Right forelimb (tissue), 1 donor: Measurements from ENCODE around the gene TBC1D22A.
A peak's percentile ranks its signal among the peaks of the same experiment; 100 is the strongest.

Source experiments
- DNase-seq: peaks from one replicate; pipeline ENCODE4 v3.0.0-alpha.2; 2018

The TBC1D22A gene

DNA sequence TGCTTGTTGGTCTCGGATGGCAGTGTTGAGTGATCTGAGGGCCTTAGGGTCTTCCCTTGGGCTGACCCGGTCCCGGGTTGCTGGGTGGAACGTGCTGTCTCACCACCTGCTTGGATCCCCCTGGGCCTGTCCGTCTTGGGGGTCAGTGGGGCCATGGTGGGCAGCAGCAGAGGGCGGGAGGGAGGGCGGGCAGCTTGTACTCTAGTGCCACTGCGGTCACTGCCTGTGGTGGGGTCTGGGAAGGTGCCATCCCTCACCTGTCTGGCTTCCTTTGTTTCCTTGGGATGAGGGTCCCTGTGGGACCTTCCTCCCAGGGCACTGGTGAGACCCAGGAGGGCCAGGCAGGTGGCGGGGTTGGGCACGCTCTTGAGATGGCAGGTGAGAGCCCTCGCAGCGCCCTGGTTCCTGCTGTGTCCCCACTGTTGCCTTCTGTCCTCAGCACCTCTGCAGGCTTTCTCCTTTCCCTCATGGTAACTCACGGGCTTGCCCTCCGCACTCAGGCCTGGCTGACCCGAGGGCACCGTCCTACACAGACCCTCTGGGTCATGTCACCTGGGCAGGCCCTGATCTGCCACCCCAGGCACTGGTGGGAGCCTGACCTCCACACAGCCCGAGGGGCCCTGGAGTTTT lies 34.2 kb downstream of the TBC1D22A start:
- no peak for DNase-seq

DNA sequence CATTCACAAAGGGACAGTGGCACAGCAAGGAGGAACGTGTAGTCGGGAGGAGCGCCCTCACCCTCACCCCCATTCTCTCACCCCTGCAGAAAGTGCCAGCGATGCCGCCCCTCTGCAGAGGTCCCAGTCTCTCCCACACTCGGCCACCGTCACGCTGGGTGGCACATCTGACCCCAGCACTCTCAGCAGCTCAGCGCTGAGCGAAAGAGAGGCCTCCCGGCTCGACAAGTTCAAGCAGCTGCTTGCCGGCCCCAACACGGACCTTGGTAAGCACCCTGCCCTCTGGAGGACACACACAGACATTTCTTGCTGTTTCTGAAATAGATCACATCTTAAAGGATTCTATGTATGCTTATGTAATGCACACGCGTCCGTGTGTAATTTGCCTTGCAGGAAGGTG lies 34.9 kb downstream of the TBC1D22A start:
- no peak for DNase-seq

DNA sequence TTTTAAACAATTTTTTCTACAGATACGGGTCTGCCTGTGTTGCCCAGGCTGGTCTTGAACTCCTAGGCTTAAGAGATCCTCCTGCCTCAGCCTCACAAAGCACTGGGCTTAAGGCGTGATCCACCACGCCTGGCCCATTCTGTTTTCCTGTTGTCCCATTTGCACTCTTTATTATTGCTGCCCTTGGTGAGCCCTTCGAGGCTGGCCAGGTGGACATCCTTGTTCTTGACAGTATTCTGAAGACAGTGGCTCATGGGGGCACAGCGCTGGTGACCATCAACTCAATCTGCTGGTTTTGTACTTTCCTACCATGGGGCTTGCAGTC lies 35.6 kb downstream of the TBC1D22A start:
- DNase-seq = no peak

DNA sequence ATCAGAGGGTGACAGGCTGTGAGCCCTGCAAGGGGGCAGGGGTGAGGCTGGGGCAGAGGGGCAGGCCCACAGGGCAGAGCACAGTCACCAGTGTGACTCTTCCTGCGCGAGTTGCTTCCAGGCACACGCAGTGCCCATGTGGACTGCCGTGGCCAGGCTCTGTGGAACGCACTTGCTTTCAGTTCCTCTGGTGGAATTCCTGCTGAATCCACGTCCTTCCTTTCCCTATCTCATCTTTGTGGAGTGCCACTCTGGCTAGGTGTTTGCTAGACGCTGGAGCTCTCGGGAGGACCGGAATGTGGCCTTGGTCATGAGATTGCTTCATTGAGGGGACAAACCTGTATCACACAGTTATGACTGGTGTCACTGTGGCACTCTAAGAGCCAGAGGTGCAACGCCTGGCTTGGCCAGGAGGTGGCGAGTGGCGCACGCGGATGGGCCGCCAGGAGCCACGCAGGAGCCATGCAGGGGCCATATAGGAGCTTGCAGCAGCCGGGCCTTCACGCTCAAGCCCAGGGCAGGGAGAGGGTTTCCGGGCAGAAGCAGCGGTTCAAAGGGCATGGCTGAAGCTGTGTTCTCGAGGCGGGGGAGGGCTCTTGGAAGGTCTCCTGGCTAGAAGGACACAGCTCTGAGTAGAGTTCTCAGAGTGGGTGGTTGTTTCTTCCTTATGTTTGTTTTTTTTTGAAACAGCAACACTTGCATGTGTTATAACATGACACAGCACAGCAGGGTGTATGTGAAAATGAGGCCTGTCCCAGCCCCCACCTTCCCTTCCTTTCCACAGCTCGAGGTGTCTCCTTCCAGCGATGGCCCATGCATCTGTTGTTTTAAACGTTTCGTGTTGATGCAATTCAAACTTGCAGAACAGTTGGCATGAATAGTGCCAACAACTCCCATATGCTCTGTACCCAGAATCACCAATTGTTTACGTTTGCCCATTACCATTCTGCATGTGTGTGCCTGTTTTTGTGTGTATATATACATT lies 36.2 kb downstream of the TBC1D22A start:
- DNase-seq = peak; percentile 90

DNA sequence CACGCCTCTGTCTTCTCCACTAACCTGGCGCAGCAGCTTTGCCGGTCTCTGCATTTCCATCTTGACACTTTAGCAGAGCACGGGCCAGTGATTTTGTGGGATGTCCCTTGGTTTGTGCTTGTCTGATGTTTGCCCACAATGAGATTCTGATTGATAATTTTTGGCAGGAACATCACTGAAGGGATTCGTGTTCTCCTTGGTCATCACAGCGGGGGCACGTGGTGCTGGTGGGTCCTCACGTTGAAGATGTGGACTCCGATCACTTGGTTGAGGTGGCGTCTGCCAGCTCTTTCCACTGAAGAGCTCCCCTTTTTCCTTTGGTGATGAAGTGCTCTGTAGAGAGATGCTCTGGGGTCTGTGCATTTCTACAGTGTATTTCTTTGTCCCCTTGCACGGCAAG lies 37.2 kb downstream of the TBC1D22A start:
- no peak for DNase-seq

DNA sequence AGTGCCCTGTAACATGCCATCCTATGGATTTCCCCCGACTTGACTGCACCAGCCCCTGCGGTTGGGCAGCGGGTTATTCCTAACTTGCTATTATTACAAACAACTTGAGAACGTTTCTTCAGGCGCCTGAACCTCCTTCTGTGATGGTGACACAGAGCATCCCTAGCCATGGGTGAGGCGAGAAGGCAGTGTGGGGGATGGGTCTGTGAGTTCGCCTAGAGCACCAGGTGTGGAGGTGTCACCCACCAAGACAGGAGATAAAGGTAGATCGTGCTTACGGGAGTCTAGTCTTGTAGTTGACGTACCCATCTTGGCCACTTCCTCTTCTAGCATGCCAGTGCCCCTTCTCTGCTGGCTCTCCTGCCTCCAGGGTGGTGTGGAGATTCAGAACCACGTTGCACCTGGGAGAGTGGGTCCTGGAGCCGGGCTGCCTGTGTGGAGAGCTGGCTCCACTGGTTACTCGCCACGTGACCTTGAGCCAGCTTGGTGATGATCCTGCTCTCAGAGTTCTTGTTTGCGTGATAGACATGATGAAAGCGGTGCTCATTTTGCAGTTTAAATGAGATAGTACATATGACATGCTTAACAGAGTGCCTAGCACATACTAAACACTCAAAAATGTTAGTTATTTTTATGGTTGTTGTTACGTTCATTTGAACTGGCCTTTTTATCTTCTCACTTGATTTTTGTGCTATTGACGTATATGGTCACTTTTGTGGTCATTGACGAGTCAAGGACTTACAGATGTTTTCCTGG lies 37.8 kb downstream of the TBC1D22A start:
- no peak for DNase-seq

DNA sequence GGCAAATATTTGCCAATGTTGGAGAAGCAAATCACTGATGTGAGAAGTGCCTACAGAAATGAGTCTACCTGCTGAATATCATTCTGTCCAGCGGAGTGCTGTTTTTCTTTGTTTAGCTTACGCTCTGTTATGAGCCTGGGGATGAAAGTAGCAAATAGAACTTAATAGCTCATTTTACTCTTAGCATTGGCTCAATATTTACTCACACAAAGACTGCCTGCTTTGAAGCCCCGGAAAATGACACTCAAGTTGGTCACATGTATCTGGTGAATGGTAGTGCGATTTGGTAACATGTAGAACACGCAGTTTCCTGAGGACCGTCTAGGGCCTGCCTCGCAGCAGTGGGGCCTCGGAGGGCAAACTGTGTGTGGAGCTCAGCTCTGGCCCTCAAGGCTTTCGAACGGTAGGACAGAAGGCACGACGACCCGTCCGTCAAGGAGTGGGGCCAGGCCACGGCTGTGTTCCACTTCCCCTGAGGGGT lies 38.9 kb downstream of the TBC1D22A start:
- DNase-seq = no peak

DNA sequence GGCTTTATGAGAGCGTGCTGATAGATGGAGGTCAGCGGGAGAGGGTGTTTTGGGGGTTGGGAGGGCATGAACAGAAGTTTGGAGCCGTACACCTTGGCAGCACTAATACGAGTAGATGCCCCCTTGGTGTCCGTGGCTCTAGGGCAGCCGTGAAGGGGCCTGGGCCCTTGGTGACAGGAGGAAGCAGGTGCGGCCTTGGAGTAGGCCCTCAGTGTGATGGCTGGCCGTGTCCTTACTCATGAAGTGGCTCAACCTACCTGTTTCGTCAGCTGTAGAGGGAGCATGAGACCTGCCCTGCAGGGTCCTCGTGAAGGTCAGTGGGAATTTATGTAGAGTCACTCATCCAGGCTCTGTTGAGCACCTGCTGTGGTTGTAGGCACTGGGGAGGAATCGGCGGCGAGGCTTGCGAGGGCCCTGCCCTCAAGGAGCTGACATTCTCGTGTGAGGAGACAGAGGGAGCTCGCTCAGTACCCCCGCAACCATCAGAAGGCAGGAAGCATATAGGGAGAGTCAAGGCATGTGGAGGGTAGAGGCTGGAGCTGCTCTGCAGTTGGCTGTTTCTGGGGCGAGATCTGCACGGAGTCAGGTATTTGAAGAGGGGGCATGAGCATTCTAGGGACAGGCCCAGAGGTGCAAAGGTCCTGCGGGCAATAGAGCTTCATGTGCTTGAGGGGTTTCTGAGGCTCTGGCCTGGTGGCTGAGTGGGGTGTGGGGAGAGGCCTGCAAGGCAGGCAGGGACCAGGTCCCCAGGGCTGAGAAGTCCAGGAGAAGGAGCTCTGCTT lies 39.6 kb downstream of the TBC1D22A start:
- no peak for DNase-seq

DNA sequence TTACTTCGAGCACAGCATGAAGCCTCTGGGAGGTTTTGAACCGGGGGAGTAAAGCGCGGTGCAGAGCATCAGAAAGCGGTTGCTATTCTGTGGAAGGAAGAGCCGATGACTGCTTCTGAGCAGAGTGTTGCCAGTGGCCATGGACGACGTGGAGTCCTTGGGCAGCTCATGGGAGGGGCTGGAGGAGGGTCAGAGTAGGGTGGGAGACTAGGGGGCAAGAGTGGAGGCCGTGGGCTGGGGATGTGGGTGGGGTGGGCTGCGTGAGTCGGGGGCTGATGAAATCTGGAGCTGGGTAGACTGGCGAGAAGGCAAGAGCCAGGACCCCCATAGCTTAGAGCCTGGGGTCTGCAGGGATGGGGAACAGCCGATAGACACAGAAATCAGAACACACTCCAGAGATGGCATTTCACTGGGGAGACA lies 40.2 kb downstream of the TBC1D22A start:
- no peak for DNase-seq

DNA sequence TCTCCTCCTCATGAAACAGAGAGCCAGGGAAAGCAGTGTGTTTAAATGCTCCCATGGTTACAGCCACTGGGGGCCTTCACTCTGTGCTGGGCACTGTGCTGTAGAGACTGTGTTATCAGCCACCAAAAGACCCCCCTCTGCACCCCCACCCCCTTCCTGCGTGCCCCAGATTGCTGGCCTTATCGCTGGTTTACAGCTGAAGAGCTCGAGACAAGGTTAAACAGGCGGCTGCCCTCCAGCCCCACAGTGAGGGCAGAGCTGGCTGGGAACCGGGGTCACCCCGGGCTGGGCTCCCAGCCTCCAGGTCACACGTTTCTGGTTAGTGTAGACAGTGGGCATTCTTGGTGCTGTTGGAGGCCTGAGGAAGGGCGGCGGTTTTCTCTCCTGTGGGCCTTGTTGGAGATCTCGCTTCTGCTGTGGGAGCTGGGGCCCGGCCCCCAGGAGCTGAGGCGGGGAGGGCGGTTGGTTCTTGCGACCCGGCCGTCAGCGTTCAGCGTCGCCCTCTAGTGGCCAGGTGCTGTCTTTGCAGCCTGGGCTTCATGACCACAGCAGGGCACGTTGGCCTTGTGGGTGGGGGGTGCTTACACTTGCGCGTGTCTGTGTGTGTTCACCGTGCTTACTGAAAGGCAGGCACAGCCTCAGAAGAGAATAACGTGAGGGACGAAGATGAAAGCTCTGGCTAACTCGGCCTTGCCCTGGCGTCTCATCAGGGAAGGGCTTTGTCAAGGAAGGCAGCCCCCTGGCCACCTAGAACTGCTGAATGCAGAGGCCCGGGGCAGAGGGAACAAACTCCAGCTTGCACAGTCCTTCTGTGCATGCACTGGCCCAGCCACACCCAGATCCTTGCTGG lies 40.8 kb downstream of the TBC1D22A start:
- no peak for DNase-seq

DNA sequence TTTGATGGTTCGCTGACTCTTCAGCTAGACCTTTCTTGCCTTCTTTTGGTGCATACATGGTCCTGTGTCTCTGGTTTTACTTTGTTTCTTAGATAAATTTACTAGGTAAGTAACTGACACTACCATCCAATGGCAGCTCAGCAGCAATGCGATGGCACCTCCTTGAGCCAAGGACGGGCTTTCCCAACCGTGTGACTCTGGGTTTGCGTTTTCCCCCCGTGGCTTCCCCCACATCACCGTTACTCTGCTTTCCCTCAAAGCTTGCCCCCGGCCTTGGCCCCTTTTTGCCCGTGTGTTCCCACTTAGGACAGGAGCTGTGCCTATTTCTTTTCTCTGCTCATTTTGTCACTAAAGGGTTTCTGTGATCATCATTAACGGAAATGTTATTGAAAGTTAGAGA lies 41.5 kb downstream of the TBC1D22A start:
- no peak for DNase-seq

DNA sequence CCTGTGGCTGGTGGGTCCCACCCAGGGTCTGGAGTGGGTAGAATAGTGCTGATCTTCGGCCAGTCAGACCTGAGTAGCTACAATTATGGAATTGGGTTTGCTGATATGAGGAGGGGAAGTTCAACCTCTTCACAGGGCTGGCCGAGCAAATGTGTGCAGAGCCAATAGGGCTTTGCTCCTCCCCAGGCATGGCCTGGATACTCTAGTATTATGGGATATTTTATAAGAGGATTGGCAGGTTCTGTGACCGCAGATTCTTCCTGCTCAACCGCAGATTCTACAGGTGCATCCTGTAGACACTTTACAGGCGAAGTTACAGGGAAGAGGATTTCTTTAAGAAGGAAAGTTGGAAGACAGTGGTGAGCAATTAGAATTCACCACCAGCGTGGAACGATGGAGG lies 44.3 kb downstream of the TBC1D22A start:
- DNase-seq = no peak

DNA sequence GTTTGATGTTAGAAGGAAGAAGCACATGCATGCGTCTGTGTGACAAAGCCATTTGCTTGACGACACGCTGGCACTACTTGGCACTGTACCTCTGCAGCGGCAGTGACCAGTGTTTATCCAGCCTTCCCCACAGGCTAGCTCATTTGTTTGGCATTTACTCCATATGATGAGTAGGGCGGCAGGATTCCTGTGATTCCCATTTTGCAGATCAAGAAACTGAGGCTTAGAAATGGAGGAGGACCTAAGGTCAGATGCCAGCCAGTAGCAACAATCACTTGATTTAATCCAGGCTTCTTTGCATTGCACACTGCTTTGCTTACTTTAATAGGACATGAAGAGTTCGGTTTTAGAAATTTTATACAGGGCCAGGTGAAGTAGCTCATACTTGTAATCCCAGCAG lies 45.0 kb downstream of the TBC1D22A start:
- no peak for DNase-seq

DNA sequence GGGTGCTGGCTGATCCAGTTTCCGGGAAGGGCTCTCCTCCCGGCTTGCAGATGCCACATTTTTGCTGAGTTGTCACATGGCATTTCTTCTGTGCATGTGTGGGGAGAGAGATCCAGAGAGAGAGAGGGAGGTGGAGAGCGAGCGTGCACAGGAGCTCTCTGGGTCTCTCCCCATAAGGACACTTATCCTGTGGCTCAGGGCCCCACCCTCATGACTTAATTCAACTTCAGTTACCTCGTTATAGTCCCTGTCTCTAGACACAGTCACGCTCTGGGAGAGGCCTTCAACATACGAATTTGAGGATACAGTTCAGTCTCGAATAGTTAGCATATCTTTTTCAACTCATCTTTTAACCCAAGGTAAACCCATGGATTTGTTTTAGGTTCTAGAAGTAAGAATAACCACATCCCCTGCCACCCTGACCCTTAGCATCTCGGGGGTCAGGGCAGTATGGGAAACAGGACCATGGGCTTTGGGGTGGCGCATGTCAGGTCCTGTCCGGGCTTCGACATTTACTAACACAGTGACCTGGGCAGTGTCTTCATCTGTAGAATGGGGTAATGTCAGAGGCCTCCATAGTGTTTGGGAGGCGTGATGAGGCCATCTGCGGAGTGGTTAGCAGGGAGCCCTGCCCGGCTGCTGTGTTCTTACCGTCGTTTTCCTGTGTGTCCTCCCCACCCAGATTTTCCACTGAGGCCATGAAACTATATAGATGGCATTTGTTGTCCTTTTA lies 46.9 kb downstream of the TBC1D22A start:
- peak; percentile 2 for DNase-seq

DNA sequence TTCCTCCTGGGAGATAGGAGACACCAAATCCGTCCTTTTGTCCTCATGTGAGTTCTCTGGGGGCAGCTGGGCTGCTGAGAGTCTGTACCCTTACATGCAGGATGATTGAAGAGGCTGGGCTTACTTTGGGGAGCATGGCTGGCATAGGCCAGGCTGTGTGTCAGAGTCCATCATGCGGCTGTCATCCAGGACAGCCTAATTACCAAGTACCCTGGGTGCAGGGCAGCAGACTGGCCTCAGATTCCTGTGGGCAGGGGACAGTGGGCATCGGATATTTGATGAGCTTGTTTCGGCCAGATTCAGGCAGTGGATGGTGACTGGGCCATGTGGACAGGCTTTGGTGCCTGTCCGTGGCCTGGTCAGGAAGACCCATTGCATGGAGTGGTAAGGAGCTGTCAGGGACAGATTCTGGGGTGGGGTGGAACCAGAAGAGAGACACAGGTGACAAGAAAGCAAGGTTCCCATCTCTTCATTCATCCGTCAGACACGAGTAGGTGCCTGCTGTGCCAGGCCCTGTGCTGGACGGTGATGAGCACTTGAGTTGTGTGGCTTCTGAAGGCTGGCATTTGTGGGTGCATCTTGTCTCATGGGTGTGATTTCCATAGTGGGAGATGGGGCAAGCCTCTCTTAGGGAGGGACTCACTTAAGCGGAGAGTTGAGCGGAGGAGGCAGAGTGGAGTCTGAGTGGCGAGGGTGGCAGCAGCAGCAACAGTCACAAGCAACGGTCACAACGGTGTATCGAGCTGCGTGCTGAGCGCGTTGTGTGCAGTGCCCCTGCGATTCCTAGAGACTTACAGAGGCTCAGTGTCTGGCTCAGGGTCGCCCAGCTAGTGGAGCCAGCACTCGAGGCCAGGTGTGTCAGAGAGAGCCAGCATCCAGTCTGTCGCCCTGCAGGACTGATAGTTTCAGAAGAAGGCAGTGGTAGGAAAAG lies 48.7 kb downstream of the TBC1D22A start:
- DNase-seq = peak; percentile 11

DNA sequence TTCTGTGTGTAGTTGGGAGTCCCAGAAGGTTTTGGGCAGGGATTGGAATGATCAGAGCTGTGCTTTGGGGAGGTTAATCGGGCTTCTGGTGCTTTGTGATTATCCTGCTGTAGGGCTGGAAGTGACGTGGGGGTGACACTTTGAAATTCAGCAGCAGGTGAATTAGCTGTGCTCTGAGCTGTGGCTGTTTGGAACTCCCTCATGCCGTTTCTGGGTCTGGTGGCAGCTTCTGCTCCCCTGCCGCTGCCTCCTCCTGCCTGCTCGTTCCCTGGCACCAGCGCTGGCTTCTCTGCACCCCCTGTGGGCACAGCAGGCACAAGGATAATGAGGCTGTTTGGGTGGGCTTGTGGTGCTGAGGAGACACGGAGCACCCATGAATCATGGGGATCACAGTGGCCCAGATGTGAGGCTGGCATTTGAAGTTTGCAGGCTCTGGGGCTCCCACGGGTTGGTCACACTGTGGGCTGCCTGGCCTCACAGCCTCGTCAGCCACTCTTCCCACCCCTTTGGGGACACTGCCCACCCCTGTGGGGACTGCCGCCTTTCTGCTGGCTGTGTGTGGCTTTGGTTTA lies 49.7 kb downstream of the TBC1D22A start:
- peak; percentile 7 for DNase-seq

DNA sequence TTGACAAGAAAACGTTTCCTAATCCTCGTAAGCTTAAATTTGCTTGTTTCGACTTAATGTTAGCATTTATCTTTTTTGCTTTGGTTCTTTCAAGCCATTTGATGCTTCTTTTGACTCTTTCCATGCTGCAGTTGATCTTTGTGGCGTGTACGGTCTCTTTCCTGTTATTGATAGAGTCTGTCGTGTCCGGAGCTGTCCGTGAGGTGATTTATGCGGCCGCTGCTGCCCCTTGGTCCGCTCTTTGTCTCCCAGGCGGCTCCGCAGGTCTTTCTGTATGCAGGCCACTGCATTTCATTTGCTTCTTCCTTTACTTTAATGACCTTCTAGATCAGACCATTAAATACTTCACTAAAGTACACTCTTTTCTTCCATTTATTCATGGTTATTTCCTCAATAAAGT lies 50.3 kb downstream of the TBC1D22A start:
- DNase-seq = peak; percentile 9

DNA sequence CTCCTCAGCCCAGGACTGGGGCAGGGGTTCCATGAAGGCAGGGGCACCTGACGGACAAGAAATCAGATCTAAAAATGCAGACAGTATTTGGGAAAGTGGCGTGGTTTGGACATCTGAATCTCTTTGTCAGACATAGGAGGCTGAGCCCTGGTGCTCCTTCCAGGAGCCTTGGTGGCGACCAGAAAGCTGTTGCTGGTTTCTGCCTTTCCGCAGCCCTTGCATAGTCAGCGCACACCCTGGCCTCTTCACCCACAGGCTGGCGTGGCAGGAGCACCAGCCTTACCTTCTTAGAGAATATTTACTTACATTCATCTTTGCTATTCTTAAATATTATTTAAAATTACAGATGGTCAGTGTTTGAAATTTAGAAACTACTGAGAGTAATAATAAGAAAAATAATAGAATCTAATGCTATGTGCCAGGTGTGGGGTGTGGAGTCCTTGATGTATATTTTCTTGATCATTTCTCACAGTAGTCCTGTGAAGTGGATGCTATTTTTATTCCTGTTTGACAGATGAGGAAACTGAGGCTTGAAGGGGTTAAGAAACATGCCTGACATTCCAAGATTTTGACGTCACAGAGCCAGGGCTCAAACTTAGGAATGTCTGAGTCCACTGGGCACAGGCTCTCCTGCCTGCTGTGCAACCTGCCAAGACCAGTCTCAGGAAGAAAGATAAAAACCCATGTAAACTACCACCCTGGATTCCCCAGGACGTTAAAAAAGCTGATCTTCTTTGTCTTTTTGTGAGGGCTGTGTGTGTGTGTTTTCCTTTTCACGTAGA lies 51.6 kb downstream of the TBC1D22A start:
- peak; percentile 20 for DNase-seq

DNA sequence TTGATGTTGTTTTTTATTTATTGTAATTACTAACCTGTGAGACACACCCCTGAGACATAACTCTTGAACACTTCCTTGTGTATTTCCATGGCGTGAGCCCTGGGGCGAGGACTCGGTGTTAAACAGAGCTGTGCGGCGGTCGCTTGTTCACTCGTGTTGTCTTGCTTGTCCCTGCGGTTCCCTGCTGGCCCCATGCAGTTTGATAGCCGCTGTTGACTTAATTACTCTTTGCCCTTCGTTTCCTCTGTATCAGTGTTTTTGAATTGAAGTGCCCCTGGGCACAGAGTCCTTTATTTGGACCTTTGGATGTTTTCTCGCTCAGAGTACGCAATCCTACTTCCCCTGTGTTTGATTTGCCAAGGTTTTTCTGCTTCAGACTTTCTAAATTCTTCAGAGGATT lies 52.7 kb downstream of the TBC1D22A start:
- DNase-seq = no peak
